Prostate gland (tissue), 2 donors: Measurements from ENCODE around the gene SESN3. TPM values are rescaled to one million over a fixed set of nuclear protein-coding genes. Genes with fewer than 3 reads are reported as not detected.

Experiments
- DNase-seq: peaks from one replicate; pipeline ENCODE4 v3.0.0-alpha.2; 2019; ENCODE audit warnings: low spot score
- H3K27ac ChIP-seq, 2 donors: fragments of 200-600 bp; sonication (generic); 2 replicates each; pipeline ENCODE4 v1.5.1; 2017 to 2019
- H3K27me3 ChIP-seq: fragments of 200-600 bp; sonication (generic); replicated peaks from 2 replicates; pipeline ENCODE4 v1.5.1; 2019; ENCODE audit not compliant: insufficient read depth
- H3K36me3 ChIP-seq, 2 donors: fragments of 200-600 bp; sonication (generic); 1 replicate in 1 of 2; 2 replicates in 1 of 2; pipeline versions ENCODE4 v1.5.1 to v1.8.1; 2017 to 2019
- H3K4me1 ChIP-seq: fragments of 200-600 bp; sonication (generic); replicated peaks from 2 replicates; pipeline ENCODE4 v1.5.1; 2019
- H3K4me3 ChIP-seq, 2 donors: fragments of 200-600 bp; sonication (generic); 2 replicates each; pipeline ENCODE4 v1.5.1; 2017 to 2019
- H3K9me3 ChIP-seq: fragments of 200-600 bp; sonication (generic); 2 replicates; pipeline ENCODE4 v1.5.1; 2017
- POLR2A ChIP-seq: fragments of 450-650 bp; IDR thresholded peaks from one replicate; pipeline ENCODE4 v1.6.1; 2016; ENCODE audit warnings: antibody characterized with exemption, mild to moderate bottlenecking
- POLR2AphosphoS5 ChIP-seq: sonication (generic); formaldehyde crosslinking; IDR thresholded peaks from one replicate; pipeline ENCODE4 v1.6.1; 2017; ENCODE audit warnings: antibody characterized with exemption
- WGBS: methylation state at CpG from one replicate; pipeline ENCODE4 v1.1.5; 2018; 5-methylcytosine and 5-hydroxymethylcytosine counted together
- intact Hi-C: fragments of 100-400 bp; cut with DNase I; formaldehyde crosslinking; loops from one replicate; pipeline ENCODE4 v1.14.2; 2022
- total RNA-seq, 2 donors: library from RNA; depleted of rRNA; stranded (reverse); fragments of >200 nt; gene quantifications; one replicate each; pipeline ENCODE4 v1.1.0, GENCODE V29; 2016
- TF ChIP-seq, protein P1 (sequence below), 4 experiments: fragments of 200-600 bp in 2 of 4; fragments of 450-650 bp in 2 of 4; sonication (generic) in 2 of 4; IDR thresholded peaks; 1 replicate in 3 of 4; 2 replicates in 1 of 4; pipeline ENCODE4 v1.5.1; 2016 to 2019; ENCODE audit warnings: antibody characterized with exemption in 4 of 4, mild to moderate bottlenecking in 2 of 4, moderate library complexity in 2 of 4

Gene SESN3
- total RNA-seq, 2 donors from 2014 or later: 21.3 to 33.8 TPM

DNA sequence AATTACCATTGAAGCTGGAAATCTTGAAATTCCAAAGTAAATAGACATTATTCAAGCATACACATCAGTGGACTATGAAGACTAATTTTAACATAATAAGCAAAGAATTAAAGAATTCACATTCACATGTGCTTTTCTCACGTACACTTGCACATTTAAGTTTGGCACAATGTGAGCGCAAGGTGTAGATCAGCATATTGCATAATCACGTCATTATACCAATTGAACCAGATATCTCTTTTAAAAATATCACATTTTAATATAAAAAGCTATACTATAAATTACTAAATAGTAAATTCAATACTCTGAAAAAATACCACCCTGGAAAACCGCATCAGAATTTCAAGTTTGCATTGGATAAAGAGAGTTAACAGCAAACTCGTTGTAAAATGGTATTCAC lies 60.7 kb downstream of the SESN3 start:
- H3K27ac ChIP-seq: no peak overlapping the region
- no peaks in the 10 kb centered on the region for H3K36me3 ChIP-seq
- no peak for DNase-seq
- H3K4me1 ChIP-seq: no peaks in the 10 kb centered on the region
- intact Hi-C loops: no loop called here
- no peaks in the 10 kb centered on the region for H3K27me3 ChIP-seq
- H3K9me3 ChIP-seq: no peaks in the 10 kb centered on the region
- TF ChIP-seq POLR2AphosphoS5 (no peak), POLR2A (no peak)
- TF ChIP-seq, protein P1, sequence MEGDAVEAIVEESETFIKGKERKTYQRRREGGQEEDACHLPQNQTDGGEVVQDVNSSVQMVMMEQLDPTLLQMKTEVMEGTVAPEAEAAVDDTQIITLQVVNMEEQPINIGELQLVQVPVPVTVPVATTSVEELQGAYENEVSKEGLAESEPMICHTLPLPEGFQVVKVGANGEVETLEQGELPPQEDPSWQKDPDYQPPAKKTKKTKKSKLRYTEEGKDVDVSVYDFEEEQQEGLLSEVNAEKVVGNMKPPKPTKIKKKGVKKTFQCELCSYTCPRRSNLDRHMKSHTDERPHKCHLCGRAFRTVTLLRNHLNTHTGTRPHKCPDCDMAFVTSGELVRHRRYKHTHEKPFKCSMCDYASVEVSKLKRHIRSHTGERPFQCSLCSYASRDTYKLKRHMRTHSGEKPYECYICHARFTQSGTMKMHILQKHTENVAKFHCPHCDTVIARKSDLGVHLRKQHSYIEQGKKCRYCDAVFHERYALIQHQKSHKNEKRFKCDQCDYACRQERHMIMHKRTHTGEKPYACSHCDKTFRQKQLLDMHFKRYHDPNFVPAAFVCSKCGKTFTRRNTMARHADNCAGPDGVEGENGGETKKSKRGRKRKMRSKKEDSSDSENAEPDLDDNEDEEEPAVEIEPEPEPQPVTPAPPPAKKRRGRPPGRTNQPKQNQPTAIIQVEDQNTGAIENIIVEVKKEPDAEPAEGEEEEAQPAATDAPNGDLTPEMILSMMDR (IDR thresholded peaks at IDR 0.05): no peak
- 92% methylated on average over 5 of the region's 5 CpGs for WGBS
- H3K4me3 ChIP-seq: no peak overlapping the region

DNA sequence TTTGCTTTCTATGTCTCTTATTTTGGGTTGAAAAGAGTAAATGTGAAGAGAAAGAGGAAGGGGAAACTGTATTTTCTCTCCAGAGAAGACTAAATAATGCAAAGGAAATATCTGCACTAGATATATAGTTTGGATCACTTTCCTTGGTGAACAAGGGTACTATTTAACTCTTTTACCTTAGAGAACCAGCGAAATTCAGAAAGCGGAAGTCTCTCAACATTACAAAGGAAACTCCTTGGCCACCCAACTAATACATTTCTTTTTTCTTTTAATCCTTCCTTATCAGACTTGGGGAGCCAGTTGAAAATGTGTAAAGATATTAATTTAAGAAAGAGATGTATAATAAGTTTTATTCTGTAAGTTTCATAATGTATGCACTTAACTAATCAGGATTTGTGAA lies 64.2 kb downstream of the SESN3 start:
- Histone ChIP-seq H3K9me3 (no peaks in the 10 kb centered on the region), H3K36me3 (no peaks in the 10 kb centered on the region), H3K4me1 (no peaks in the 10 kb centered on the region), H3K27ac (no peak overlapping the region), H3K4me3 (no peak overlapping the region), H3K27me3 (no peaks in the 10 kb centered on the region)
- 90% methylated on average over 2 of the region's 2 CpGs for WGBS
- TF ChIP-seq POLR2A (no peak), POLR2AphosphoS5 (no peak)
- TF ChIP-seq, protein P1 (IDR thresholded peaks at IDR 0.05): no peak
- no peak for DNase-seq
- intact Hi-C loops: no loop called here

DNA sequence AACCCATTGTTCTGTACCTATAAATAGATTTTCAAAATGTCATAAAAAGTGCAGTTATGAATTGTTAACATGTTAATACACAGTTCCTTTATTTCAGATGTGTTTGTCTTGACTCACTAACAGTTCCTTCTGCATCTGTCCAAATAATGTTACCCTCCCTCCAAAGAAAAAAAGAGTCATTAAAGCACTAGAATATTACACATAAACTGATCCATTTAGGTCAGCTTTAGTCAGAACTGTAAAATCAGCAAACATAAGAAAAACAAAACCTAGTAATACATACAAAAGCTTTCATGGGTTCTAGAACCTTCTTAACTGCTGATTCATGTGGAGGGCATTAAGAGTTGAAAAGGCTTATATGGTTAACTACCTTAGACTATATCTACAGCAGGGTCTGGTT lies 65.4 kb downstream of the SESN3 start:
- no peak overlapping the region for H3K4me3 ChIP-seq
- no peaks in the 10 kb centered on the region for H3K27me3 ChIP-seq
- DNase-seq: no peak
- intact Hi-C loops: no loop called here
- TF ChIP-seq, protein P1 (IDR thresholded peaks at IDR 0.05): no peak
- TF ChIP-seq POLR2AphosphoS5 (no peak), POLR2A (no peak)
- H3K4me1 ChIP-seq: no peaks in the 10 kb centered on the region
- H3K36me3 ChIP-seq: no peaks in the 10 kb centered on the region
- no peak overlapping the region for H3K27ac ChIP-seq
- no peaks in the 10 kb centered on the region for H3K9me3 ChIP-seq

DNA sequence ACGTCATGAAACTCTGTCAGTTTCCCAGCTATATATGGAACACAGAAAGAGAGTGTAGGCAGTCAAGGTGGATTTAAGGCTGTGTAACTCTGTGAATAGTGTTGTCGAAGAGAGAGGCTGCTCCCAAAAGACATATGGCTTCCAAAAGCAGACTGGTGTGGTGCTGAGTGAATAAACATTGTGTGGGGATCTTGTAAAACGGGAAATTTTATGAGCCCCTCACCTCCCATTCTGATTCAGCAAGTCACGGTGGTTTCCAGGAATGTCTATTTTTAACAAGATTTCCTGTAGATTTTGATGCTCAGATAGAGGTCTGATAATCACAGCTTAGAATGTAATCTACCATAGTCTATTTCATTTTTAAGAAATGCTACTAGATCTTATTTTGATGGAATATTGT lies 67.9 kb downstream of the SESN3 start:
- intact Hi-C loops: no loop called here
- TF ChIP-seq, protein P1 (IDR thresholded peaks at IDR 0.05): no peak
- TF ChIP-seq POLR2A (no peak), POLR2AphosphoS5 (no peak)
- H3K4me3 ChIP-seq: no peak overlapping the region
- no peaks in the 10 kb centered on the region for H3K27me3 ChIP-seq
- WGBS: 20% methylated on average over 4 of the region's 4 CpGs
- no peaks in the 10 kb centered on the region for H3K9me3 ChIP-seq
- no peaks in the 10 kb centered on the region for H3K36me3 ChIP-seq
- no peak overlapping the region for H3K27ac ChIP-seq
- H3K4me1 ChIP-seq: no peaks in the 10 kb centered on the region
- no peak for DNase-seq

DNA sequence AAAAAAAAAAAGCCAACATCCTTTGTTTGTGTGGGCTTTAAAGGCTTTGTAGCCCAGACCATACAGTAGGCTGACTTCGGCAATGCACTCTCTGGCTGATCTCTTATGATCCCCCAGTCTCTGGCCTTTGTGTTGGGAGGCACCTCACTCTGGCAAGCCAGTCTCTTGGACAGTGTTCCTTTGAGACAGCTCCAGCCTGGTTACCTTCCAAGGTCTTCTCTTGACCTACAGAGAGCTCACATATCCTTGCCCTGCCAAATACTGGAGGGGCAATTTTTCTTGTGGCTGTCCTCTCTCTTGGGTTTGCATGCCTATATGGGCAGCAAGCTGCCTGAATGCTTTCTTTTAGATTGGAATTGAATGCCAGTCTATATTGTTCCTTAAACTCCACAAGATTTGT lies 69.8 kb downstream of the SESN3 start:
- WGBS: 87% methylated on average over 1 of the region's 1 CpG
- no peak overlapping the region for H3K27ac ChIP-seq
- no peaks in the 10 kb centered on the region for H3K36me3 ChIP-seq
- no peak overlapping the region for H3K4me3 ChIP-seq
- intact Hi-C loops: no loop called here
- no peaks in the 10 kb centered on the region for H3K4me1 ChIP-seq
- DNase-seq: no peak
- H3K27me3 ChIP-seq: no peaks in the 10 kb centered on the region
- TF ChIP-seq POLR2AphosphoS5 (no peak), POLR2A (no peak)
- TF ChIP-seq, protein P1 (IDR thresholded peaks at IDR 0.05): no peak
- no peaks in the 10 kb centered on the region for H3K9me3 ChIP-seq
